HepG2 (cell line): ENCODE data around the gene TGDS. TPM values are rescaled to one million over a fixed set of nuclear protein-coding genes. Genes with fewer than 3 reads are reported as not detected.

Source experiments
- ATAC-seq: fragments of 200-7000 bp; cut with Tn5 transposase; 3 replicates; pipeline ENCODE4 v1.9.1; 2020; ENCODE audit warnings: mild to moderate bottlenecking, moderate library complexity
- BruUV-seq: library from RNA; stranded (reverse); fragments of 400-500 nt; replicated peaks from 2 replicates; lab custom pipeline; 2021; lab: Mats Ljungman, UMichigan
- CTCF ChIA-PET: fragments of 300-600 bp; formaldehyde crosslinking; extraction: SDS; loops from one replicate; lab custom pipeline; 2021; ENCODE audit warnings: low total read pairs, inconsistent platforms, low intra/inter-chr PET ratio; lab: Yijun Ruan, JAX
- POLR2A ChIA-PET: fragments of 350-600 bp; sonication (Branson Sonifier 250); formaldehyde crosslinking; loops from one replicate; lab custom pipeline; 2020; ENCODE audit warnings: antibody characterized with exemption, inconsistent platforms; lab: Yijun Ruan, JAX
- DNase-seq: peaks from one replicate; pipeline ENCODE4 v3.0.0-alpha.2; 2015; ENCODE audit warnings: low spot score
- FAIRE-seq: peaks from 3 replicates; lab custom pipeline; 2011; peaks lifted over from hg19 to GRCh38; lab: Jason Lieb, UNC
- H2AFZ ChIP-seq: one replicate; pipeline ENCODE4 v1.6.1; 2011; ENCODE audit warnings: low read length, inconsistent platforms
- H3K27ac ChIP-seq: fragments of 300-600 bp; 3 replicates; pipeline ENCODE4 v1.8.0; 2011; ENCODE audit warnings: mixed run types, mild to moderate bottlenecking, mixed read lengths, low read length, inconsistent platforms; ENCODE audit not compliant: insufficient read depth; ENCODE audit errors: extremely low read length
- H3K27me3 ChIP-seq, 2 experiments: fragments of 200-600 bp in 1 of 2; 2 replicates in 1 of 2; 3 replicates in 1 of 2; pipeline versions ENCODE4 v1.6.0 to v1.8.0; 2011; ENCODE audit warnings: low read length in 2 of 2, mild to moderate bottlenecking in 2 of 2, moderate library complexity in 2 of 2, inconsistent platforms in 1 of 2; ENCODE audit not compliant: insufficient read depth in 2 of 2, control insufficient read depth in 1 of 2
- H3K36me3 ChIP-seq, 2 experiments: fragments of 200-600 bp in 1 of 2; replicated peaks in 1 of 2; 2 replicates in 1 of 2; 3 replicates in 1 of 2; pipeline versions ENCODE4 v1.5.1 to v1.8.0; 2011; ENCODE audit warnings: low read length in 2 of 2, inconsistent platforms in 1 of 2; ENCODE audit not compliant: insufficient read depth in 2 of 2, control insufficient read depth in 1 of 2
- H3K4me1 ChIP-seq: 2 replicates; pipeline ENCODE4 v1.5.1; 2012; ENCODE audit warnings: low read length, inconsistent platforms; ENCODE audit not compliant: insufficient read depth
- H3K4me2 ChIP-seq: 2 replicates; pipeline ENCODE4 v1.6.0; 2011; ENCODE audit warnings: low read depth, low read length, inconsistent platforms
- H3K4me3 ChIP-seq, 3 experiments: fragments of 200-600 bp in 1 of 3; sonication (generic), shearing (Covaris generic) in 1 of 3; replicated peaks in 1 of 3; 2 replicates each; pipeline ENCODE4 v1.5.1; 2011 to 2016; ENCODE audit warnings: low read length in 3 of 3, inconsistent platforms in 2 of 3, low read depth in 2 of 3, mild to moderate bottlenecking in 2 of 3, control low read depth in 1 of 3, mixed read lengths in 1 of 3; ENCODE audit not compliant: insufficient read depth in 1 of 3
- H3K79me2 ChIP-seq: one replicate; pipeline ENCODE4 v1.6.1; 2011; ENCODE audit warnings: low read length, inconsistent platforms; ENCODE audit not compliant: insufficient read depth
- H3K9ac ChIP-seq: 2 replicates; pipeline ENCODE4 v1.6.0; 2011; ENCODE audit warnings: mild to moderate bottlenecking, low read depth, low read length, inconsistent platforms; ENCODE audit not compliant: insufficient read depth
- H3K9me3 ChIP-seq: 2 replicates; pipeline ENCODE4 v1.5.1; 2012; ENCODE audit warnings: mild to moderate bottlenecking, low read length
- H4K20me1 ChIP-seq: 2 replicates; pipeline ENCODE4 v1.6.0; 2011; ENCODE audit warnings: inconsistent platforms, mild to moderate bottlenecking, low read length, moderate library complexity; ENCODE audit not compliant: insufficient read depth
- ARID5B ChIP-seq: IDR thresholded peaks from 2 replicates; pipeline ENCODE4 v1.4.0; 2020; ENCODE audit warnings: mild to moderate bottlenecking, missing genetic modification reagents
- DMAP1 ChIP-seq: IDR thresholded peaks from 2 replicates; pipeline ENCODE4 v1.6.1; 2016
- ELF3 ChIP-seq: IDR thresholded peaks from 2 replicates; pipeline ENCODE4 v1.6.1; 2016; ENCODE audit warnings: missing genetic modification reagents, missing compliant biosample characterization
- HMG20A ChIP-seq: IDR thresholded peaks from 2 replicates; pipeline ENCODE4 v1.6.1; 2016; ENCODE audit warnings: borderline replicate concordance
- KIAA2018 ChIP-seq: sonication (generic); formaldehyde crosslinking; IDR thresholded peaks from 2 replicates; pipeline ENCODE4 v1.5.0; 2020; ENCODE audit warnings: mild to moderate bottlenecking, missing genetic modification reagents, borderline replicate concordance
- MATR3 ChIP-seq: sonication (generic); formaldehyde crosslinking; IDR thresholded peaks from 2 replicates; pipeline ENCODE4 v1.4.0; 2020; ENCODE audit warnings: missing genetic modification reagents
- MYPOP ChIP-seq: sonication (generic); formaldehyde crosslinking; IDR thresholded peaks from 2 replicates; pipeline ENCODE4 v1.8.1; 2023; ENCODE audit warnings: mild to moderate bottlenecking, moderate library complexity, missing genetic modification reagents
- PHF8 ChIP-seq: sonication (generic); formaldehyde crosslinking; IDR thresholded peaks from 2 replicates; pipeline ENCODE4 v1.5.0; 2020; ENCODE audit warnings: missing genetic modification reagents
- POGZ ChIP-seq: sonication (generic); formaldehyde crosslinking; IDR thresholded peaks from 2 replicates; pipeline ENCODE4 v1.4.0; 2020; ENCODE audit warnings: mild to moderate bottlenecking, missing genetic modification reagents
- RFXANK ChIP-seq: IDR thresholded peaks from 2 replicates; pipeline ENCODE4 v1.6.1; 2016
- ZBTB37 ChIP-seq: sonication (generic); formaldehyde crosslinking; IDR thresholded peaks from 2 replicates; pipeline ENCODE4 v1.4.0; 2020; ENCODE audit warnings: mild to moderate bottlenecking, missing genetic modification reagents
- ZNF615 ChIP-seq: sonication (generic); formaldehyde crosslinking; IDR thresholded peaks from 2 replicates; pipeline ENCODE4 v1.5.0; 2020; ENCODE audit warnings: mild to moderate bottlenecking, missing genetic modification reagents, borderline replicate concordance
- WGBS: methylation state at CpG from one replicate; pipeline ENCODE4 v1.1.6; 2017; ENCODE audit warnings: low lambda C conversion rate; 5-methylcytosine and 5-hydroxymethylcytosine counted together
- in situ Hi-C: cut with HindIII; loops from 2 replicates; pipeline ENCODE4 v1.10.0; 2017; ENCODE audit warnings: low pct_unique_long_range_greater_than_20kb; ENCODE audit not compliant: extremely low pct_ligation_motif_present
- intact Hi-C: fragments of 100-400 bp; cut with micrococcal nuclease; formaldehyde crosslinking; loops from one replicate; pipeline ENCODE4 v1.10.0; 2022; ENCODE audit not compliant: unreplicated experiment
- polyA plus RNA-seq, 8 experiments: library from polyadenylated mRNA; depleted of rRNA in 3 of 8; stranded (reverse) in 7 of 8; unstranded in 1 of 8; fragments of >200 nt; fragmentation: Illumina TruSeq in 4 of 8; extraction: Trizol in 4 of 8; gene quantifications; 2 replicates each; pipeline versions ENCODE4 v1.2.1 to v1.2.3, GENCODE V29; 2011 to 2016; ENCODE audit warnings: low read depth in 4 of 8, missing spikeins in 1 of 8, mixed read lengths in 1 of 8; ENCODE audit not compliant: insufficient read depth in 1 of 8
- total RNA-seq, 5 experiments: library from RNA; depleted of rRNA; stranded (reverse); fragments of >200 nt; fragmentation: Illumina TruSeq; extraction: Trizol; gene quantifications; 2 replicates each; pipeline ENCODE4 v1.2.3, GENCODE V29; 2016; ENCODE audit warnings: low read depth in 1 of 5

TGDS gene
- total and polyA plus RNA-seq, 2 of the 13 experiments (the other 11 are each of a cell fraction or from before 2014, with no cell fraction given) = 15.5 to 17.9 TPM

GRCh38 chr13:94630858-94631257 is 34.9 kb upstream of the TGDS start:
- BruUV-seq = no TSS peak
- H3K36me3 ChIP-seq = no peaks in the 10 kb centered on the region
- H4K20me1 ChIP-seq = no peaks in the 10 kb centered on the region
- DNase-seq (no peak), ATAC-seq (no peak), FAIRE-seq (no peak)
- H2AFZ ChIP-seq = no peak overlapping the region
- whole genome bisulfite sequencing = 30% methylated on average over 2 of the region's 2 CpGs
- no peak overlapping the region for H3K27ac ChIP-seq
- intact Hi-C loops = no loop called here
- no peak for TF ChIP-seq ARID5B (CRISPR knock-in tag)
- no peak for TF ChIP-seq ZNF615 (CRISPR knock-in tag)
- no peak for TF ChIP-seq ELF3
- TF ChIP-seq ZBTB37 (CRISPR knock-in tag) = no peak
- TF ChIP-seq KIAA2018 (CRISPR knock-in tag) = no peak
- TF ChIP-seq POGZ (CRISPR knock-in tag) = no peak
- TF ChIP-seq HMG20A (CRISPR knock-in tag) = no peak
- TF ChIP-seq DMAP1 = no peak
- no peak for TF ChIP-seq MATR3 (CRISPR knock-in tag)
- no peak for TF ChIP-seq PHF8 (CRISPR knock-in tag)
- no peak for TF ChIP-seq MYPOP (CRISPR knock-in tag)
- TF ChIP-seq RFXANK (CRISPR knock-in tag) = no peak
- H3K9me3 ChIP-seq = no peaks in the 10 kb centered on the region
- in situ Hi-C loops = no loop called here
- POLR2A ChIA-PET = no interaction called here
- no peaks in the 10 kb centered on the region for H3K27me3 ChIP-seq
- no peak overlapping the region for H3K4me2 ChIP-seq
- CTCF ChIA-PET = no interaction called here
- no peak overlapping the region for H3K4me3 ChIP-seq
- H3K9ac ChIP-seq = no peak overlapping the region
- no peaks in the 10 kb centered on the region for H3K79me2 ChIP-seq
- H3K4me1 ChIP-seq = no peaks in the 10 kb centered on the region
